TTC549 (cell line): ENCODE data around the gene UBE2H.

Source experiments
- FAIRE-seq: peaks from 2 replicates; lab custom pipeline; 2012; peaks lifted over from hg19 to GRCh38; lab: Jason Lieb, UNC

Gene UBE2H

GRCh38 chr7:129784437-129784782 lies 168.3 kb downstream of the UBE2H start:
- no peak for FAIRE-seq

- no peak for FAIRE-seq
Observed at GRCh38 chr7:129783584-129783919, 169.2 kb downstream of the UBE2H start.

GRCh38 chr7:129782818-129783583 lies 169.8 kb downstream of the UBE2H start:
- FAIRE-seq: no peak

- no peak for FAIRE-seq
Observed at GRCh38 chr7:129781928-129782817, 170.6 kb downstream of the UBE2H start.

GRCh38 chr7:129780974-129781927 lies 171.5 kb downstream of the UBE2H start:
- FAIRE-seq: no peak
